BJ (cell line): ENCODE data around the gene PIH1D2. TPM values are rescaled to one million over a fixed set of nuclear protein-coding genes. Genes with fewer than 3 reads are reported as not detected.

Source experiments
- CTCF ChIA-PET: fragments of 350-600 bp; formaldehyde crosslinking; extraction: SDS; loops from one replicate; lab custom pipeline; 2021; ENCODE audit warnings: antibody characterized with exemption, inconsistent platforms; lab: Yijun Ruan, JAX
- POLR2A ChIA-PET: fragments of 300-600 bp; sonication (Branson Sonifier 250); formaldehyde crosslinking; extraction: SDS; loops from one replicate; lab custom pipeline; 2021; ENCODE audit warnings: antibody characterized with exemption; lab: Charles Lee
- DNase-seq: peaks from one replicate; pipeline ENCODE4 v3.0.0-alpha.2; 2011; ENCODE audit warnings: low read depth
- H3K27me3 ChIP-seq: 2 replicates; pipeline ENCODE4 v1.6.0; 2011; ENCODE audit warnings: low read length; ENCODE audit not compliant: control insufficient read depth, insufficient read depth
- H3K36me3 ChIP-seq: 2 replicates; pipeline ENCODE4 v1.5.1; 2011; ENCODE audit warnings: low read length; ENCODE audit not compliant: control insufficient read depth, insufficient read depth
- H3K4me3 ChIP-seq: 2 replicates; pipeline ENCODE4 v1.5.1; 2011; ENCODE audit warnings: low read depth, mild to moderate bottlenecking, control low read depth, low read length
- CTCF ChIP-seq: IDR thresholded peaks from 2 replicates; pipeline ENCODE4 v1.5.1; 2011; ENCODE audit warnings: low read depth, mild to moderate bottlenecking, control low read depth, inconsistent platforms, low read length, moderate library complexity; ENCODE audit not compliant: insufficient read depth
- polyA plus RNA-seq: library from polyadenylated mRNA; depleted of rRNA; stranded (reverse); fragments of >200 nt; gene quantifications from 2 replicates; pipeline ENCODE4 v1.2.3, GENCODE V29; 2011

Gene PIH1D2
- polyA plus RNA-seq, 1 experiment: 0.82 TPM

- no peak for TF ChIP-seq CTCF
- Histone ChIP-seq H3K4me3 (no peak overlapping the region), H3K27me3 (no peaks in the 10 kb centered on the region), H3K36me3 (peaks cover 4% of the 10 kb centered on the region)
- ChIA-PET POLR2A (no interaction called here), CTCF (interaction anchor here (0.6 kb wide), 1 partner anchor 1103 kb away, joined by 3 read pairs; no protein-coding TSS in a partner anchor)
- no peak for DNase-seq
Measured at GRCh38 chr11:112044961-112045360, 28.9 kb downstream of the PIH1D2 start.

- Histone ChIP-seq H3K36me3 (peaks cover 4% of the 10 kb centered on the region), H3K27me3 (no peaks in the 10 kb centered on the region), H3K4me3 (no peak overlapping the region)
- ChIA-PET POLR2A (no interaction called here), CTCF (interaction anchor here (1.6 to 1.9 kb wide), 2 partner anchors 9 to 10 kb away, joined by 3 to 6 read pairs; no protein-coding TSS in a partner anchor)
- no peak for TF ChIP-seq CTCF
- no peak for DNase-seq
Measured at GRCh38 chr11:112042961-112043304, 30.9 kb downstream of the PIH1D2 start.

DNA sequence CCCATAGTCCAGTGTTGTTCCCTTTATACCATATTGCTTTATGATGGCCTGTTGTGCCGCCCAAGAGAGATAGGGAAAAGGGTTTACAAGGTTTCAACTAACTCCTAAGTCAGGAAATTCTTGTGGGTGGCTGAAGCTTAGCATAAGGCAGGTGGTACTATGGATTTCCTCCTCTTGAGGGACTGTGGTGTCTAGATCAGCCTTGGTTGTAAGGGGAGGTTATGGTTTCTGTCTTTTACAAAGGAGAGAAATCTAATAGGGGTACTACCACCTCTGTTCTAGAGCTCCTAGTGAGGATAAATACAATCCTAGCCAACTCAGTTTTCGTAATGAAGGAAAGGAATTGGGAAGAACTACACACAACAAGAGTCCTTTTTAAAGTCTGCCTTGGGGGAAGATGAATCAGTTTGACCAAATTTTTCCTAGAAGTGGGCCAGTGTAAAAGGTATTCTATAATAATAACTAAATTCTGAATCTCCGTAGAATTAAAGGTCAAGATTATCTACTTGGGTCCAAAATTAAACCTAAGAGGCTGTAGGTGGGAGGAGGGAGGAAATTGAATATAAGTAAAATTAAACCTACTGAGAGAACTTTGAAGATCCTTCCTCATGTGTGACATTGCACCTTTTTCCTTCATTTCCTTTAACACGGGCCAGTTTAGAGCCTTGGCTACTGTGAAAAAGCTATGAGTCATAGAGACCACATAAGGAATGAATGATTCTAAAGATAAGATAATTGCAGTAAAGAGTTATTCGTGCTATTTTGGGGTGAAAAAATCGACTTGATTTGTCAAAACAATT is 31.5 kb downstream of the PIH1D2 start:
- no peaks in the 10 kb centered on the region; the same call in 1 of the 2 replicates for H3K27me3 ChIP-seq
- peaks cover 5% of the 10 kb centered on the region for H3K36me3 ChIP-seq
- ChIA-PET POLR2A (no interaction called here), CTCF (interaction anchor here (0.5 to 1.9 kb wide), 3 partner anchors 9 to 10 kb away, joined by 3 to 6 read pairs (median 5); no protein-coding TSS in a partner anchor)
- no peak for TF ChIP-seq CTCF
- no peak overlapping the region for H3K4me3 ChIP-seq
- DNase-seq: no peak

GRCh38 chr11:112037527-112037926 is 36.3 kb downstream of the PIH1D2 start:
- CTCF ChIA-PET: no interaction called here
- no peaks in the 10 kb centered on the region; the same call in 1 of the 2 replicates for H3K27me3 ChIP-seq
- peaks cover 2% of the 10 kb centered on the region; the same call in 1 of the 2 replicates for H3K36me3 ChIP-seq
- POLR2A ChIA-PET: no interaction called here
- DNase-seq: no peak
- no peak for TF ChIP-seq CTCF
- H3K4me3 ChIP-seq: no peak overlapping the region

GRCh38 chr11:112033902-112034301 is 39.9 kb downstream of the PIH1D2 start:
- H3K36me3 ChIP-seq: peaks cover 4% of the 10 kb centered on the region
- no peak for DNase-seq
- ChIA-PET CTCF (no interaction called here), POLR2A (no interaction called here)
- H3K4me3 ChIP-seq: no peak overlapping the region
- H3K27me3 ChIP-seq: no peaks in the 10 kb centered on the region; the same call in 1 of the 2 replicates
- TF ChIP-seq CTCF: no peak
